HFF-Myc (cell line): ENCODE measurements around the gene SIGLEC12.
A peak's percentile ranks its signal among the peaks of the same experiment; 100 is the strongest.

Experiments
- DNase-seq: peaks from one replicate; pipeline ENCODE4 v3.0.0-alpha.2; 2011; ENCODE audit warnings: low read depth; ENCODE audit errors: extremely low read depth
- H3K4me3 ChIP-seq: replicated peaks from 2 replicates; pipeline ENCODE4 v1.5.1; 2011; ENCODE audit warnings: low read depth, mild to moderate bottlenecking, control low read depth, low read length
- CTCF ChIP-seq: IDR thresholded peaks from 2 replicates; pipeline ENCODE4 v1.5.1; 2012; ENCODE audit warnings: mild to moderate bottlenecking, low read depth, low read length, control low read depth; ENCODE audit errors: missing control alignments

The SIGLEC12 gene

GRCh38 chr19:51521781-51522180, 20.2 kb upstream of the SIGLEC12 start:
- no peak for TF ChIP-seq CTCF
- DNase-seq, result no peak
- H3K4me3 ChIP-seq, result no peak overlapping the region

- no peak for TF ChIP-seq CTCF
- DNase-seq, result no peak
- no peak overlapping the region for H3K4me3 ChIP-seq
These were observed 19.8 kb upstream of the SIGLEC12 start for GRCh38 chr19:51521357-51521756.

GRCh38 chr19:51520728-51521127, 19.1 kb upstream of the SIGLEC12 start:
- no peak for TF ChIP-seq CTCF
- H3K4me3 ChIP-seq, result no peak overlapping the region
- no peak for DNase-seq

GRCh38 chr19:51514866-51515481, 13.4 kb upstream of the SIGLEC12 start:
- DNase-seq, result peak; percentile 37
- TF ChIP-seq CTCF, result peak; percentile 73

GRCh38 chr19:51513968-51514367, 12.4 kb upstream of the SIGLEC12 start:
- no peak for DNase-seq
- no peak overlapping the region for H3K4me3 ChIP-seq
- TF ChIP-seq CTCF, result no peak

More at GRCh38 chr19:51514866-51515481, 13.4 kb upstream of the SIGLEC12 start:
- no peak overlapping the region for H3K4me3 ChIP-seq

- TF ChIP-seq CTCF, result peak; percentile 36
- DNase-seq, result no peak
- no peak overlapping the region for H3K4me3 ChIP-seq
These were observed 9.8 kb upstream of the SIGLEC12 start for GRCh38 chr19:51511353-51511752.
